NCI-H2081 (cell line): Measurements from ENCODE around the gene DUOXA1.

ENCODE experiments used
- DNase-seq, 2 experiments: peaks; one replicate each; lab custom pipeline; 2025; lab: John Stamatoyannopoulos, UW

The DUOXA1 gene

GRCh38 chr15:45129651-45130129 is at the start of gene DUOXA1, which contains the start of gene DUOX1:
TSS of gene DUOXA1 (minus strand) at chr15:45129879. CDS start at chr15:45123014, 6,865 bp downstream.
TSS of gene DUOX1 (plus strand) at chr15:45129994. CDS start at chr15:45131967, 1,973 bp downstream.
- DNase-seq = no peak

DNA sequence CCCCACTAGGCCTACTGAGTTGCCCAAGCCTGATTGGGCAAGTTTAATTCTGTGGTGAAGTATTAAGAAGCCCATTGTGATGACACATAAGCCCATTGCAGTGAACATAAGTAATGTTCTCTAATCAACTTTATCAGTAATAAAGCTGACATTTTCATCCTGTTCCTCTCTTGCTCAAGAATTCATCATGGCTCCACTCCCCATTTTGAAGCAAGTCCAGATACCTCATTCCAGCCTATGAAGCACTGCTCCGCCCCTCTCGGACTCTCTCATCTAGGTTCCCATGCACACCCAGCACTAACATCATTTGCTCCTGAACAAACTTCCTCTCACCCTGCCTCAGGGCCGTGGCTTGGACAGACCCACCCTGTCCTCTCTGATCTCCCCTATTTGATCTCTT is 47.6 kb upstream of the DUOXA1 start:
- no peak for DNase-seq

DNA sequence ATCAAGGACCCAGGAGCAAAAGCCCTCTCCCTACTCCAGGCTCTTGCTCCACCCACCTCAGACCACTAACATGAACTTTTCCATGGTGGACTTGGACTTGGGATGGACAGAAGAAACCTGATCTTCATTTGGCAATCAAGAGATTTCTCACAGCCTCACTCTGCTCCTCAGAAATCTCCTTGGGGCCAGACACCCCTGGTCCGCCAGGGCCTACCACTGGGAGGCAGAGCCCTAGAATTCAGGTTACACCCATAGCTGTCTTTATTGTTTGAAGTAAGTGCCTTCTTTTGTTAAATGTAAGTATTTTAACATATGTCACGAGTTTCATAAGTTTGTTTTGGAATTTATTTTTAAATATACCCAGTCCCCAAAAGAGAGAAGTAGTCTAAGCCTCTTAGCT is 44.9 kb upstream of the DUOXA1 start:
- DNase-seq = no peak

- no peak for DNase-seq
These were observed 44.4 kb upstream of the DUOXA1 start for GRCh38 chr15:45174069-45174468.

- no peak for DNase-seq
These were observed 42.2 kb upstream of the DUOXA1 start for GRCh38 chr15:45171912-45172311.

DNA sequence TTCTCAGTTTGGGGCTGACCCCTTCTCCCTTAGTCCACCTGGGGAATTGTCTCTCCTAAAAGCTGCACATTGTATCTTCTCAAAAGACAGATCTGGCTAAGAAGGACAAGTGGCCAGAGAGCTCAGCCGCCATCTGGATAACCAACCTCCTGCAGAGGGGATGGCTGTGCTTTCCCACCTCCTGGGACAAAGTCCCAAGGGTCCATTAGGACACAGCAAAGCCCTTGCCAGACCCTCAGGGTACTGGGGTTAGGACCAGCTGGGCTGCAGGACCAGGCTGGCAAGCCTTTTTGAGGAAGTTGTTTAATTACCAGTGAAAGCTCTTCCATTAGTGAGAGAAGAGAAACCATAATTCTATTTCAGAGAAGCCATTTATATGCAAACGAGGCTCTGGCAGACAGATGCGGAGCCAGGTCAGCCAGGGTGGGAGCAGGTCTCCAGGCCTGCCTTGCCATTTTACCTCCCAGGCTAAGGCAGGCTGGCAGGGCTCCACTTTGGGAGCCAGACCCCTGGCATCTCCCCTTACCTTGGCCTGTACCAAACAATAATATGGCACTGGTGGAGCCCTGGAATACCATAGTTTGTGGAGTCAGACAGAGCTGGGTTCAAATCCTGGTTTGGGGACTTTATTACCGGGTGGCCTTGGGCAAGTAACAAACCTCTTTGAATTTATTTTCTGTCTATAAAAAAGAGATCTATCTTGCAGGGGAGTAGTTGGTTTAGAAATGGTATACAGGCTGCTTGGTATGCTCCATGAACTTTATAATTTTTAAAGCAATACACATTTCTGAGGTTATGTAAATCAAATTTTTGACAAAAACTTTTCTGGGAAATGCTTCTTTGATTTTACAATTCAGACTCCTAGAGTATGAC is 40.2 kb upstream of the DUOXA1 start:
- peak; percentile 18 to 32 for DNase-seq

GRCh38 chr15:45168751-45169551 is 39.3 kb upstream of the DUOXA1 start:
- no peak for DNase-seq

GRCh38 chr15:45168286-45168685 is 38.6 kb upstream of the DUOXA1 start:
- no peak for DNase-seq

GRCh38 chr15:45167631-45168205 is 38.0 kb upstream of the DUOXA1 start:
- no peak for DNase-seq

DNA sequence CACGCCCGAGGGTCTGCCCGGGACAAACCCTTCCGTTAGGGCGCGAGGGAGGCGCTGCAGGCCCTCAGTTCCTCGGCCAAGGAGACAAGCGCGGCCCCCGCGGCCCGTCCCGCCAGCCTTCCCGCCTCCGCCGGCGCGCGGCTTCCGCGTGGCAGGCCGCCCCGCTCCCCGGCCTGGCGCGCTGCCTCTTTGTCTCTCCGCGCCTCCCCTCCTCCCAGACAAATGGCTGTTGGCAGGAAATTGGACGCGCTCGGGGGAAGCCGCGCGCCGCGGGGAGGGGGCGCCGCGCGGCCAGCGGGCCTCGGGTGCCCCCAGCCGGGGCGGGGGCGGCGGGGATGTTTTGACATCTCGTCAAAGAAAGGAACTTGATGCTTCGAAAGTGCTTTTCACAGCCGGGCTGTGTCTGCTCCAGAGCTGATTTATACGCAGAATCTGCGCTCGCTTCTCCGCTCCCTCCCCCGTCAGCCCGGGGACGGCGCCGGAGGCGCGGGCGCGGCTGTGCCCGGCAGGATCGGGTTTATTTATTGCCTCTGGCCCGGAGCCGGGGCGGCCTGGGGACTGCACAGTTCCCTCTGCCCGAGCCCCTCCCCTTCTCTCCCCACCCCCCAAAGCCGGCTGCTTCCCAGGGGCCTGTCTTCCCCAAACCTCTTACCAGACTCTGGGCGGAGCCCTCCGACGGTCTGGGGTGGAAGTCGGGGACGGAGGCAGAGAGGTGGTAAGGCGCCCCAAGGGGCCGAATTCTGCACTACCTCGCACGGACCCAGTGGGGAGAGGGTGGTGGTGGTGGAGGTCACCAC is 37.4 kb upstream of the DUOXA1 start:
- peak; percentile 73 to 84 for DNase-seq

DNA sequence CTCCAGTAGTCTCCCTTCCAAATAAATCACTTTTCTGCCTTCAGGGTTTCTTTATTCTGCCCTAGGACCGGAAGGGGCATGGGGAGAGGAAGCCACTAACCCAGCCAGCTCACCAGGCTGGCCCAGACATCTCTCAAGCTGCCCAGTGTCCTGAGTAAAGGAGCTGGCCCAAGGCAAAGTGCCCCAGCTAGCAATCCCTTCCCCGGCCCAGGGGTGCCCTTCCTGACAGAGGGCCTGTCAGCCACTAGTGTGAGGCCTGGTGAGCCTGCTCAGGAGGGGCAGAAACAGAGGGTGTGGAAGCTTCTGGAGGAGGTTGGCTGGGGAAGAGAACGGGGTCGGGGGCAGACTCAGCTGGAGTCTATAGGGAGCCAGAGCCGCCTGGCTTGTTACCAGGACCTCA is 35.9 kb upstream of the DUOXA1 start:
- DNase-seq = no peak

GRCh38 chr15:45164914-45165313 is 35.2 kb upstream of the DUOXA1 start:
- no peak for DNase-seq

- no peak for DNase-seq
These were observed 33.8 kb upstream of the DUOXA1 start for GRCh38 chr15:45163508-45163856.

GRCh38 chr15:45162771-45163507 is 33.3 kb upstream of the DUOXA1 start:
- DNase-seq = peak; percentile 73 to 74

GRCh38 chr15:45161666-45162065 is 32.0 kb upstream of the DUOXA1 start:
- no peak for DNase-seq

GRCh38 chr15:45157974-45158373 is 28.3 kb upstream of the DUOXA1 start:
- no peak for DNase-seq

- DNase-seq = no peak
These were observed 27.2 kb upstream of the DUOXA1 start for GRCh38 chr15:45156744-45157455.

DNA sequence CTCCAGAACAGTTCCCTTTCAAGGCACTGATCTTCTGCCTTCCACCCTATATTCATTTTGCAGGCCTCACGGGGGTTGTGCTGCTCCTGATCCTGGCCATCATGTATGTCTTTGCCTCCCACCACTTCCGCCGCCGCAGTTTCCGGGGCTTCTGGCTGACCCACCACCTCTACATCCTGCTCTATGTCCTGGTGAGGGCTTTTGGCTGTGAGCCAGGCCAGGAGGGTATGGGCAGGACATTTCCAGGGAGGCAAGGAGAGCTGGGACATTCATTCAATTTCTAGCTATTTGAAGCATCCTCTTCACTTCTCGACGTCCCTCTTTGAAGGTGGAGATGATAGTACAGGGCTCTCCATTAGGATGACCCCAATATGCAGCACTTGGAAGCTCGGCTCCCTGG is 26.1 kb upstream of the DUOXA1 start:
- DNase-seq = no peak

GRCh38 chr15:45151998-45152828 is 22.5 kb upstream of the DUOXA1 start:
- DNase-seq = no peak
